Tongue (tissue), 2 donors: ENCODE measurements around the gene PLCL1. TPM values are rescaled to one million over a fixed set of nuclear protein-coding genes. Genes with fewer than 3 reads are reported as not detected.

Experiments used
- DNase-seq: peaks from one replicate; pipeline ENCODE4 v3.0.0-alpha.2; 2015
- total RNA-seq: library from RNA; depleted of rRNA; stranded (reverse); fragments of >200 nt; gene quantifications from one replicate; pipeline ENCODE4 v1.2.3, GENCODE V29; 2014

The PLCL1 gene
- total RNA-seq, 1 donor from 2014 or later: 31.2 TPM

GRCh38 chr2:197927994-197928393 lies 123.6 kb downstream of the PLCL1 start:
- DNase-seq: no peak

GRCh38 chr2:197929008-197929885 lies 124.9 kb downstream of the PLCL1 start:
- DNase-seq: peak; percentile 35

DNA sequence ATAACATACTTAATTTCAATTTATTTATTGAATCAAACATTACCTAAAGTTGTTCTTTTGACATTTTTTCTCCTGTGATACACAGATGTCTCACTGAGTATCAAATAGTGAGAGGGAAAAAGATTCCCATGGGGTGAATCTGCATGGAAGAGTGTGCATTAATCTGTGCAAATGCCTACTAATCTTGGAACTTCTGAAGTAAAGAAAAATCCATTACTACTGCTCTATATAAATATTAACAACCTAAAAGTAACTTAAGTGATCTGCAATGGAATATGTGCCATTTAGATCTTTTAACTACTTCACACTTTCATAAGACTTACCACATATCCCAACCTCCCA lies 125.5 kb downstream of the PLCL1 start:
- DNase-seq: no peak

DNA sequence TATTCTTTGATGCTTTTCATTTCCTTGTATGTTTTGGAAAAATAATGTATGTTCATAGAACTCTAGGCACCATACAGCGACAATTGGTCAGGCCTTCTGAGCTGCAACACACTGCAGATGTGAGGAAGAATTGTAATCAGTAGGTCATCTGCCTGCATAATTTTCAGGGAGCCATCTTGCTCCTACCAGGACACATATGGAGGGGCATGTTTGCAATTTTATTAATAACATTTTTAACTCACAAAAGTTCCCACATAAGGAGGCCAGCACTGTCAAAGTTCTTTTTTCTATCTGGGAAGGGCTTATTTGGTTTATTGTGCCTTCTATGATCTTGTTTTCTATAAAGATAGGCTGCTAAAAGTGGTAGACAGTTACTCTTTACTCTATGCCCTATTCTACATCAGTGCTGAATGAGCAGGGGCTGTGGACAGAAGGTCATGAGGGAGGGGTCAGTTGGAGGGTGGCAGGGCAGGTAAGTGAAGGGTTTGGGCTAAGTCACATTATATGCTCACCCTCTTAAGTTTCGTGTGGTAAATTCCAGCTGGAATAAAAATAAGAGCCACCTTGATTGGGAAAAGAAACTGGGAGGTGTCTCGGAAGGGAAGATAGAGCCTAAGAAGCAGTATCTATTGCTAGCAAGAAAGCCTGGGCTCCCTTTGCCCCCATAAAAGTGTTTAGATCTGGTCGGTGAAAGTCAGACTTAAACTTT lies 126.3 kb downstream of the PLCL1 start:
- no peak for DNase-seq

GRCh38 chr2:197931661-197932312 lies 127.4 kb downstream of the PLCL1 start:
- DNase-seq: no peak

DNA sequence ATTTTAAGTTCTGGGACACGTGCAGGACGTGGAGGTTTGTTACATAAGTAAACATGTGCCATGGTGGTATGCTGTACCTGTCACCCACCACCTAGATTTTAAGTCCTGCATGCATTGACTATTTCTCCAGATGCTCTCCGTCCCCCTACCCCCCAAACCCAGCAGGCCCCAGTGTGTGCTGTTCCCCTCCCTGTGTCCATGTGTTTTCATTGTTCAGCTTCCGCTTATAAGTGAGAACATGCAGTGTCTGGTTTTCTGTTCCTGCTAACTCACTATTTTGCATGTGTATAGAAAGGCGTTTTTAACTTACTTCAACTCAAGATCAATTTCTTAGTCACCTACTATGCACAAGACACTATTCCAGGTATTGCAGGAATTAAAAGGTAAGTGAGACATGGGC lies 128.0 kb downstream of the PLCL1 start:
- DNase-seq: no peak

- DNase-seq: no peak
These were observed 130.0 kb downstream of the PLCL1 start for GRCh38 chr2:197934261-197934933.

GRCh38 chr2:197934934-197935289 lies 130.5 kb downstream of the PLCL1 start:
- no peak for DNase-seq

DNA sequence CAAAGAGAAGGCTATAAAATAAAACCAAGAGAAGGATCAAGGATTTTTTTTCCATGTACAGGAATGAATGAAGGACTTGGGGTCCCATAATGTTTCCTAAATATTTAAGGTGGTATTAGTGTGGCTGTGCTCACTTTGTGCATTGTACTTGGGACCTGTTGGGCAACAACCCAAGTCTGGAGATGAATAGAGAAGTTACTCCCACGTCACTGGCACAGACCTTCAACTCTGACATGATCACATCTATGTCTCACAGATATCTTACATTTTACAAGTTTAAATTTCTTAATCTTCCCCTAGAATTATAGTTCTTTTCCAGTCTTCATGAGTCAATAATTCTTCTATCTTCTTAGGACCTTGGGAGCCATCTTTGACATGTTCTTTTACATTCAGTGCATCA lies 133.4 kb downstream of the PLCL1 start:
- DNase-seq: no peak

DNA sequence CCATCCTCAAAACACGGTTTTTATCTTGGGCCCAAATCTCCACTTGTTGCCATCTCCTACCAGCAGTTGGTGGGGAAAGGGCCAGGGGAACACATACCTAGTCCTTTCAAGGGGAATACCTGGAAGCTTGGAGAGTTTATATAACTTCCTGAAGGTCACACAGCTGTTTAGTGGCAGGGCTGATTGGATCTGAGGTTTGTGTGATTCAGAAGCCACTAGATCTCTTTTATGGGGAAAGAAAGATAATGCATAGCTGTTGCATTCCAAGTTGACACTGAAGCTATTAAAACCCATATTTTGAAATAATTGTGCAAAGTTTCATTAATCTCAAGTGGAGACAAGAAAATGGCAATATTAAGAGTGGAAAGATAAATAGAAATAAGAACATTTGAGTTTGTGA lies 134.2 kb downstream of the PLCL1 start:
- no peak for DNase-seq

GRCh38 chr2:197939787-197940186 lies 135.4 kb downstream of the PLCL1 start:
- DNase-seq: no peak

DNA sequence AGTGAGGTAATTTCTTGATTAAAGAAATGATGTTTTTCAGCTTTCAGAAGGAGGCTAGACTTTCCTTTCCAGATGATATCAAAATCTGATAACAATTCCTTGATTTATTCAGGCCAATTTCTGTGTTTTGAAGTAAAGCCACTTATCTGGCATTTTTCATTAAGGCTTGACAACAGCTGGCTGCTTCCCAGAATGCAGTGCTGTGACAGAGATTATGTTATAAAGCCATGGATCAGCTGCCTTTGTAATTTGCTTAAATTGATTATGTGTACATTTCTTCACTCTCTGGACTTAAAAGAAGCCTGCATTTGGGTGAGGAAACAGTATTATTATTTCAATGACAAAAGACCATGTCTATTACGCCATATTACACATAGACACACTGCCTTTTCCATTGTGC lies 136.0 kb downstream of the PLCL1 start:
- DNase-seq: peak; percentile 61

GRCh38 chr2:197941715-197942114 lies 137.3 kb downstream of the PLCL1 start:
- no peak for DNase-seq

GRCh38 chr2:197943731-197944130 lies 139.3 kb downstream of the PLCL1 start:
- DNase-seq: no peak

DNA sequence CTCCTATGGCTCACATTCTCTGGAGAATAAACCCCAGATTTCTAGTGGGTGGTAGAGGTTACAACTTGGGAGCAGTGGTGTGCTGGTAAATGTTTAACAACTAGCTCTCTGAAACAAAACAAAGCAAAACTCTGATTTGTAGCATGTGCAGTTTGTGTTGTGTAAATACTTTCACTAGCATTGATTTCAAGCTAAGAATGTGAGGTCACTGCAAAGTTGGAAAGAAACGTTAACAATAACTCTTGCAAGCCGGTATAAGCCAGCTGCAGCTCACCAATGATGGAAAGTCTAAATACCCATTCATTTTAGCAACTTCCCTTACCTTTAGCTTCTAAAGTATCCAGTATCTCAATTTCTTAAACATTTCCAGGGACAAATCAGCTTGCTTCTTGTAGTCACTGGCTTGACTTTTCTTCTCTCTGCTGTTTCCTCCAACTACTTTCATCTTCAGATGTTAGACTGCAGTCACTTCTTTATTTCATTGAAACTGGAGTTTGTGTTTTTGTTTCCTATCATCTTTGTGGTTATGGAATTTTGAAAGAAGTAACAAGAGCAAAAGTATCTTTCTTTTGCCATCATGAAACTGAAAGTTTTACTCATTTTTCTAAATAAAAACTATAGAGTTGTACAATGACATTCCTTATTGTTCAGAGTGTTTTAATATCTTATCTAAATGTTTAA lies 140.2 kb downstream of the PLCL1 start:
- peak; percentile 41 for DNase-seq

DNA sequence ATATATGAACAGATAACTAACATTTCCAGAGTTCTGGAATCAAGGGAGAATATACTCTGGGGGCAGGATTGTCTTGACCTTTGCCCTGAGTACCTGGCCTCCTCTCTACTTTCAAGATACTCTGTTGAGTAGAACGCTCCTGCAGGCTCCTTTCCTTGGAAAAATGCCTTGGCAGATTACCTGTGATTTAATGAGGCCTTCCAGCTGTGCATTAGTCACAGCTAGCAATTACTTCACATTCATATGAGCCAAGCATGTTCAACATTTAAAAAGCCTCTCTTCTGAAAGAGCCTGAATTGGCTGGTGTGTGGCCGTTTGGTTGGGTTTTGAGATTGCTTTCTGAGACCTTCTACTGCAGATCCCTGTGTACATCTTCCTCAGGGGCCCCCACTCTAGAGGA lies 142.2 kb downstream of the PLCL1 start:
- peak; percentile 73 for DNase-seq

GRCh38 chr2:197947219-197947757 lies 142.9 kb downstream of the PLCL1 start:
- no peak for DNase-seq

DNA sequence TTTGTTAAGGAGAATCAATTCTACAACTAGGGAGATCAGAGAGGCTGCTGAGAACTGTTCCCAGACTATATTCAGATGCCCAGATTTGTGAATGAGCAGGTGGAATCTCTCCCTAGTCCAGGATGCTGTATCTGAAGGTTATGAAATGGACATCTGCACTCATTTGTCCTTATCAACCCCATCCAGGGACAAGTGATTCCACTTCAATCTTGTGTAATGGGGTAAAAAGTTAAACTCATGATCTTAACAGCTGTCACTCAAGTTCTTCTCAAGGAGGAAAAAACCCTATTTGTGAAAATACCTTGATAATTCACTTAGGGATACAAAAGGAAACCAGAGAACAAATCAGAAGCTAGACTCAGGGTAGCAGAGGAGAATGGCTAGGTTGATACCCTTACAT lies 144.8 kb downstream of the PLCL1 start:
- no peak for DNase-seq

DNA sequence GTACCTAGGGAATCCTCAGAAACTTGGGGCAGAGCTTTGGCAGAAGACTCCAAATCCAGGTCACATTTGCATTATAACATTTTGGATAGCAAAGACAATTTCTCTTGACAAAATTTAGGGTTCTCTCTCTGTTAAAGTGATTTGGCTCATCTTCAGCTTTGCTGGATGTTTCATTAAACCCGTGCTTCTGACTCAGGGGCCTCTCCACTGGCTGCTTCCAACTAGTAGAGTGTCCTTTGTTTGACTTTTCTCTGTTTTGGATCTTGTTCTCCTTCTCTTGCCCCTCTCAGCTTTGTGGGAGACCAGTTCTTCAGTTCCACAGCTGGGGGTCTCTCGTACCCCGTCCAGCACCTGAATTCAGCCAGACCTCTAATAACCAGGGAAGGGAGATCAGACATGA lies 145.6 kb downstream of the PLCL1 start:
- peak; percentile 30 for DNase-seq

DNA sequence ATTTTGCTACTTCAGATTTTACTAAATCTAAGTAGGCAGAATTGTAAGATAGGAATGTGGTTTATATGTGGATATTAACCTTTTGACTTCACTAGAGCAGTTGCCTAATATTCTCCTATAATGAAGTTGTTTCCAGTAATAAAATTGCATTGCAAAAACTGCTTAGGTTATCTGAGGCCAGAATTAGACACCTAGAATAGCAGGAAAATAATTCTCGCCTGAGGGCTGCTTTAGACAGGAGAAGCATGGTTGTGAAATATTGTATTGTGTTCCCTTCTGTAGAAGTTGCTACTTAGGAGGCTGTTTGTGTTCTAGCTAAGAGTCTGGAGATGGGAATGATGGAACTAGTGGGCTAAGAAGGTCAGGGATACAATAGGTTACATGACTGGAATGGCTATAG lies 146.3 kb downstream of the PLCL1 start:
- DNase-seq: no peak

DNA sequence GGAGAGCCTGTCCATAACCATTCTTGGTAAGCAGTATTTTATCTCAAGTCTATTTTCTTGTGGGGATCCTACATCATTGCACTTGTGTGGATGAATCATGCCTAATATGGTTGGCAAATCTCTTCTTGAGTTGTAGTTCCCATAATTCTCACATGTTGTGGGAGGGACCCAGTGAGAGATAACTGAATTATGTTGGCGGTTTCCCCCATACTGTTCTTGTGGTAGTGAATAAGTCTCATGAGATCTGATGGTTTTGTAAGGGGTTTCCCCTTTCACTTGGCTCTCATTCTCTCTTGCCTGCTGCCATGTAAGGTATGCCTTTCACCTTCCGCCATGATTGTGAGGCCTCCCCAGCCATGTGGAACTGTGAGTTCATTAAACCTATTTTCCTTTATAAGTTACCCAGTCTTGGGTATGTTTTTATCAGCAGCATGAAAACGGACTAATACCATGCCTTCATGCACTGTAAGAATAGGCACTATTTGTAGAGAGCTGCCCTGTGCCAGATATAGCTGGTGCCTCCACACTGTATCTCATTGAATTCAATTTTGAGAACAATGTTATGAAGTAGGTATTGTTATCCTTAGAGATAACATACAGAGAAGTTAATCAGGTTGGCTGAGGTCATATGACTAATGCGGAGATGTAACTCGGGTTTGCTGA lies 148.3 kb downstream of the PLCL1 start:
- no peak for DNase-seq
